Endothelial cell of umbilical vein (primary cell): ENCODE measurements around the gene MYRIP. TPM values are rescaled to one million over a fixed set of nuclear protein-coding genes. Genes with fewer than 3 reads are reported as not detected.

Experiments used
- BruUV-seq: library from RNA; stranded (reverse); fragments of 400-500 nt; replicated peaks from 2 replicates; lab custom pipeline; 2021; lab: Mats Ljungman, UMichigan
- CTCF ChIA-PET: fragments of 300-600, 350-600 bp; sonication (Branson Sonifier 250); formaldehyde crosslinking; loops from one replicate; lab custom pipeline; 2021; ENCODE audit warnings: antibody characterized with exemption, inconsistent platforms; lab: Charles Lee
- POLR2A ChIA-PET: fragments of 300-600, 350-600 bp; sonication (Branson Sonifier 250); formaldehyde crosslinking; loops from one replicate; lab custom pipeline; 2021; ENCODE audit warnings: antibody characterized with exemption, inconsistent platforms; lab: Charles Lee
- DNase-seq: peaks from one replicate; pipeline ENCODE4 v3.0.0-alpha.2; 2011; ENCODE audit warnings: low read depth, low spot score
- FAIRE-seq: peaks from 2 replicates; lab custom pipeline; 2011; peaks lifted over from hg19 to GRCh38; lab: Jason Lieb, UNC
- H2AFZ ChIP-seq: 2 replicates; pipeline ENCODE4 v1.6.0; 2012; ENCODE audit warnings: low read depth, low read length, control low read depth, inconsistent platforms
- H3K27ac ChIP-seq: 2 replicates; pipeline ENCODE4 v1.5.1; 2011; ENCODE audit warnings: low read depth, mild to moderate bottlenecking, control low read depth, low read length, moderate library complexity; ENCODE audit not compliant: insufficient read depth
- H3K27me3 ChIP-seq, 2 experiments: 2 replicates each; pipeline versions ENCODE4 v1.6.0 to v1.6.1; 2011; ENCODE audit warnings: low read length in 2 of 2, mixed read lengths in 1 of 2; ENCODE audit not compliant: control insufficient read depth in 2 of 2, insufficient read depth in 2 of 2
- H3K36me3 ChIP-seq, 2 experiments: 2 replicates in 1 of 2; 3 replicates in 1 of 2; pipeline ENCODE4 v1.5.1; 2011; ENCODE audit warnings: low read length in 2 of 2, mild to moderate bottlenecking in 1 of 2, moderate library complexity in 1 of 2; ENCODE audit not compliant: control insufficient read depth in 2 of 2, insufficient read depth in 2 of 2; ENCODE audit errors: extremely low read depth in 1 of 2
- H3K4me1 ChIP-seq: 3 replicates; pipeline ENCODE4 v1.5.1; 2011; ENCODE audit warnings: mild to moderate bottlenecking, low read length; ENCODE audit not compliant: control insufficient read depth, insufficient read depth; ENCODE audit errors: extremely low read depth
- H3K4me2 ChIP-seq: 2 replicates; pipeline ENCODE4 v1.6.1; 2011; ENCODE audit warnings: low read length, control low read depth, mixed read lengths; ENCODE audit not compliant: insufficient read depth
- H3K4me3 ChIP-seq, 3 experiments: fragments of 200-600 bp in 1 of 3; sonication (generic), shearing (Covaris generic) in 1 of 3; replicated peaks in 1 of 3; 2 replicates each; pipeline ENCODE4 v1.5.1; 2011 to 2016; ENCODE audit warnings: control low read depth in 3 of 3, low read length in 3 of 3, mild to moderate bottlenecking in 2 of 3, inconsistent platforms in 1 of 3, low read depth in 1 of 3, moderate library complexity in 1 of 3; ENCODE audit not compliant: insufficient read depth in 1 of 3
- H3K79me2 ChIP-seq: 2 replicates; pipeline ENCODE4 v1.6.0; 2012; ENCODE audit warnings: low read length, inconsistent platforms; ENCODE audit not compliant: control insufficient read depth, insufficient read depth
- H3K9ac ChIP-seq: replicated peaks from 2 replicates; pipeline ENCODE3; 2011; ENCODE audit warnings: low read length, control low read depth; ENCODE audit not compliant: insufficient read depth; ENCODE audit errors: extremely low read depth
- H3K9me1 ChIP-seq: replicated peaks from 3 replicates; pipeline ENCODE4 v1.6.0; 2011; ENCODE audit warnings: mild to moderate bottlenecking, low read length; ENCODE audit not compliant: control insufficient read depth, insufficient read depth; ENCODE audit errors: extremely low read depth
- H3K9me3 ChIP-seq: replicated peaks from 2 replicates; pipeline ENCODE4 v1.5.1; 2012; ENCODE audit warnings: low read length, inconsistent platforms; ENCODE audit not compliant: control insufficient read depth, insufficient read depth
- H4K20me1 ChIP-seq: replicated peaks from 2 replicates; pipeline ENCODE3; 2011; ENCODE audit warnings: mild to moderate bottlenecking, low read length; ENCODE audit not compliant: control insufficient read depth, insufficient read depth; ENCODE audit errors: extremely low read depth
- EZH2 ChIP-seq: IDR thresholded peaks from 2 replicates; pipeline ENCODE4 v1.6.1; 2012; ENCODE audit warnings: borderline replicate concordance, low read depth, mild to moderate bottlenecking, moderate library complexity, low read length, inconsistent platforms; ENCODE audit not compliant: severe bottlenecking
- FOS ChIP-seq: IDR thresholded peaks from 2 replicates; pipeline ENCODE4 v1.6.1; 2011; ENCODE audit warnings: mild to moderate bottlenecking, low read length, moderate library complexity, borderline replicate concordance; ENCODE audit not compliant: insufficient read depth
- GATA2 ChIP-seq: IDR thresholded peaks from 2 replicates; pipeline ENCODE4 v1.7.0; 2011; ENCODE audit warnings: low read depth, mild to moderate bottlenecking, moderate library complexity, mixed read lengths, low read length; ENCODE audit not compliant: insufficient read length, insufficient read depth
- MYC ChIP-seq: IDR thresholded peaks from one replicate; pipeline ENCODE4 v1.6.1; 2011; ENCODE audit warnings: mild to moderate bottlenecking, low read depth, low read length
- POLR2A ChIP-seq: IDR thresholded peaks from 2 replicates; pipeline ENCODE4 v1.6.1; 2012; ENCODE audit warnings: low read depth, mild to moderate bottlenecking, control low read depth, low read length
- POLR2AphosphoS5 ChIP-seq: IDR thresholded peaks from 2 replicates; pipeline ENCODE4 v1.6.1; 2012; ENCODE audit warnings: low read depth, mild to moderate bottlenecking, control low read depth, low read length, moderate library complexity; ENCODE audit not compliant: insufficient read depth
- dilution Hi-C: fragments of 300-500 bp; cut with MboI; formaldehyde crosslinking; loops from one replicate; pipeline ENCODE4 v1.15.0; 2019; ENCODE audit warnings: low sequenced_read_pairs; ENCODE audit not compliant: extremely low pct_ligation_motif_present
- intact Hi-C: fragments of 100-400 bp; cut with micrococcal nuclease; formaldehyde crosslinking; loops from one replicate; pipeline ENCODE4 v1.10.0; 2022
- polyA plus RNA-seq, 4 experiments: library from polyadenylated mRNA; depleted of rRNA in 3 of 4; stranded (reverse) in 3 of 4; unstranded in 1 of 4; fragments of >200 nt; gene quantifications; 2 replicates each; pipeline versions ENCODE4 v1.2.1 to v1.2.3, GENCODE V29; 2011 to 2012; ENCODE audit warnings: missing spikeins in 1 of 4
- total RNA-seq: library from RNA; stranded (reverse); gene quantifications from 2 replicates; pipeline ENCODE4 v1.2.3, GENCODE V29; 2021
- TF ChIP-seq, protein P1 (sequence below), 2 donors: IDR thresholded peaks; 1 replicate in 1 of 2; 2 replicates in 1 of 2; pipeline ENCODE4 v1.5.1; 2011; ENCODE audit warnings: low read length in 2 of 2, mild to moderate bottlenecking in 2 of 2, moderate library complexity in 2 of 2, control low read depth in 1 of 2, inconsistent platforms in 1 of 2, low read depth in 1 of 2; ENCODE audit not compliant: insufficient read depth in 1 of 2; ENCODE audit errors: extremely low read depth in 1 of 2

MYRIP gene
- total and polyA plus RNA-seq, 2 donors (not counting 3 experiments of a cell fraction or from before 2014, with no cell fraction given): 6.7 to 11.9 TPM

DNA sequence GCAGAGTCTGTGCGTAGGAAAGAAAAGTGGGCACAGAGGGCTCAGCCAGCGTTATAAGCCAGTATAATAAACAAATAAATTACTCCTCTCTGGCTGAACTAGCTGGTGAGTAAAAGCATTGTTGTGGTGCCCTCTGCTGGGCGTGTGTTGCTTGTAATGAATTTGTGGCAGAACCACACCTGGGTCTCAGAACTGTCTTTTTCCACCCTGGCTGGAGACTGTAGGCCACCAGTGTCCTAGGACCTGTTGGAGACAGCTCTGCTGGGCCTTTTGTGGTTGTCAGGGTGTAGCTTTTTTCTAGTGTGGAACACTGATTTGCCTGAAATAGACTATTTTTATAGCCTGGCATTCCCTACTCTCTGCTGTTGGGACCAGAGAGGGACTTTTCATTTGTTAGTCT lies 369.6 kb downstream of the MYRIP start:
- H3K79me2 ChIP-seq: no peaks in the 10 kb centered on the region
- ChIA-PET CTCF (interaction anchor here (0.5 to 8.2 kb wide), 31 partner anchors 9 to 763 kb away, joined by 3 to 113 read pairs (median 5); no protein-coding TSS in a partner anchor), POLR2A (no interaction called here)
- intact Hi-C loops: loop anchor here (1.0 kb wide), 10 partner anchors 189 to 762 kb away; no protein-coding TSS in a partner anchor
- no peak overlapping the region for H3K4me2 ChIP-seq
- no peak overlapping the region for H3K27ac ChIP-seq
- no TSS peak for BruUV-seq
- no peaks in the 10 kb centered on the region for H3K9me1 ChIP-seq
- no peaks in the 10 kb centered on the region for H3K4me1 ChIP-seq
- no peaks in the 10 kb centered on the region for H3K9me3 ChIP-seq
- peaks cover 0 to 12% of the 10 kb centered on the region in 2 experiments for H3K36me3 ChIP-seq
- H2AFZ ChIP-seq: no peak overlapping the region
- dilution Hi-C loops: no loop called here
- H3K27me3 ChIP-seq: no peaks in the 10 kb centered on the region
- TF ChIP-seq, protein P1, sequence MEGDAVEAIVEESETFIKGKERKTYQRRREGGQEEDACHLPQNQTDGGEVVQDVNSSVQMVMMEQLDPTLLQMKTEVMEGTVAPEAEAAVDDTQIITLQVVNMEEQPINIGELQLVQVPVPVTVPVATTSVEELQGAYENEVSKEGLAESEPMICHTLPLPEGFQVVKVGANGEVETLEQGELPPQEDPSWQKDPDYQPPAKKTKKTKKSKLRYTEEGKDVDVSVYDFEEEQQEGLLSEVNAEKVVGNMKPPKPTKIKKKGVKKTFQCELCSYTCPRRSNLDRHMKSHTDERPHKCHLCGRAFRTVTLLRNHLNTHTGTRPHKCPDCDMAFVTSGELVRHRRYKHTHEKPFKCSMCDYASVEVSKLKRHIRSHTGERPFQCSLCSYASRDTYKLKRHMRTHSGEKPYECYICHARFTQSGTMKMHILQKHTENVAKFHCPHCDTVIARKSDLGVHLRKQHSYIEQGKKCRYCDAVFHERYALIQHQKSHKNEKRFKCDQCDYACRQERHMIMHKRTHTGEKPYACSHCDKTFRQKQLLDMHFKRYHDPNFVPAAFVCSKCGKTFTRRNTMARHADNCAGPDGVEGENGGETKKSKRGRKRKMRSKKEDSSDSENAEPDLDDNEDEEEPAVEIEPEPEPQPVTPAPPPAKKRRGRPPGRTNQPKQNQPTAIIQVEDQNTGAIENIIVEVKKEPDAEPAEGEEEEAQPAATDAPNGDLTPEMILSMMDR (IDR thresholded peaks at IDR 0.05; ENCODE audit: extremely low read depth in 1 of 2, insufficient read depth in 1 of 2, low read depth in 1 of 2, low read length in 2 of 2): peak; percentile 68 to 69
- TF ChIP-seq FOS: no peak
- no peak overlapping the region for H3K4me3 ChIP-seq
- H3K9ac ChIP-seq: no peak overlapping the region
- H4K20me1 ChIP-seq: no peaks in the 10 kb centered on the region
- DNase-seq (peak; percentile 80), FAIRE-seq (peak; percentile 94)

DNA sequence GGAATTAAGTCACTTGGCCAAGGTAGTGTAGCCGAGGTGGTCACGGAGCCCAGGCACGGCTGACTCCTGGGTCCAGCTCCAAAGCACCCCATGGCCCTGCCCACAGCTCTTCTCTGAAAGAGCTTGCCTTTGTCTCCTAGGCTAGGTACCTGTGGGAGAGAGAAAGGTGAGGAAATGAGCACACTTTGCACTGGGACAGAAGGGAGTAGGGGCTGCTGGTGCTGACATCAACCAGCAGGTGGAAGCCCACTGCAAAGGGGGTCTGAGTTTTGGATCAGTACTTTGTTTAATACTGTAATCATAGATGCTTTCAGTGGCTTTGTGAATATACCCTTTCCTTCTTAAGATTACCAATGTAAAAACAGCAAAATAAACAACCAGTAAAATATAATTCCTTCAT lies 371.8 kb downstream of the MYRIP start:
- Histone ChIP-seq H3K9ac (no peak overlapping the region), H3K36me3 (peaks cover 0 to 12% of the 10 kb centered on the region in 2 experiments), H3K9me1 (no peaks in the 10 kb centered on the region), H3K4me3 (no peak overlapping the region), H3K79me2 (no peaks in the 10 kb centered on the region), H3K4me1 (no peaks in the 10 kb centered on the region), H4K20me1 (no peaks in the 10 kb centered on the region), H3K4me2 (no peak overlapping the region), H3K27ac (no peak overlapping the region), H3K9me3 (no peaks in the 10 kb centered on the region), H2AFZ (no peak overlapping the region), H3K27me3 (no peaks in the 10 kb centered on the region)
- TF ChIP-seq POLR2A (no peak), MYC (no peak), GATA2 (no peak), EZH2 (no peak), POLR2AphosphoS5 (no peak)
- dilution Hi-C loops: no loop called here
- intact Hi-C loops: no loop called here
- DNase-seq (no peak), FAIRE-seq (no peak)
- BruUV-seq: no TSS peak
- POLR2A ChIA-PET: no interaction called here
- CTCF ChIA-PET: interaction anchor here (1.2 to 8.2 kb wide), 7 partner anchors 11 to 733 kb away, joined by 4 to 55 read pairs (median 6); no protein-coding TSS in a partner anchor
